ENCODE measurements around the gene SERPINA3. TPM values are rescaled to one million over a fixed set of nuclear protein-coding genes. Genes with fewer than 3 reads are reported as not detected.
A peak's percentile ranks its signal among the peaks of the same experiment; 100 is the strongest.

SERPINA3 gene
- total RNA-seq, 1 donor: 5.1 TPM

- no peak overlapping the region for H3K4me3 ChIP-seq (ENCODE audit: insufficient read depth, low read length)
- no peak overlapping the region for H3K4me2 ChIP-seq (ENCODE audit: insufficient read depth, low read length)
- no peak overlapping the region for H3K27ac ChIP-seq (ENCODE audit: low read depth, low read length)
- TF ChIP-seq CTCF (IDR thresholded peaks at IDR 0.05; ENCODE audit: extremely low read depth, low read depth, low read length): no peak
- H3K9me3 ChIP-seq (ENCODE audit: low read depth, low read length): no peaks in the 10 kb centered on the region
- H3K27me3 ChIP-seq (ENCODE audit: insufficient read depth, low read length): no peaks in the 10 kb centered on the region
- H2AFZ ChIP-seq (ENCODE audit: low read length): peak overlapping the region; percentile 35
- H3K4me1 ChIP-seq (ENCODE audit: insufficient read depth, low read length): peaks cover 10% of the 10 kb centered on the region
- H4K20me1 ChIP-seq (ENCODE audit: insufficient read depth, low read length): no peaks in the 10 kb centered on the region
- no peaks in the 10 kb centered on the region for H3K79me2 ChIP-seq (ENCODE audit: insufficient read depth, low read length)
- no peak for DNase-seq (ENCODE audit: insufficient read length, low spot score, missing footprints)
- H3K36me3 ChIP-seq (ENCODE audit: insufficient read depth, low read length): no peaks in the 10 kb centered on the region
These were observed 27.0 kb downstream of the SERPINA3 start for GRCh38 chr14:94638961-94639817.

GRCh38 chr14:94640721-94641631 lies 28.8 kb downstream of the SERPINA3 start:
- TF ChIP-seq CTCF (IDR thresholded peaks at IDR 0.05; ENCODE audit: extremely low read depth, low read depth, low read length): no peak
- Histone ChIP-seq H3K9me3 (ENCODE audit: low read depth, low read length) (no peaks in the 10 kb centered on the region), H2AFZ (ENCODE audit: low read length) (no peak overlapping the region), H4K20me1 (ENCODE audit: insufficient read depth, low read length) (no peaks in the 10 kb centered on the region), H3K4me2 (ENCODE audit: insufficient read depth, low read length) (no peak overlapping the region), H3K4me1 (ENCODE audit: insufficient read depth, low read length) (peaks cover 10% of the 10 kb centered on the region), H3K27ac (ENCODE audit: low read depth, low read length) (no peak overlapping the region), H3K27me3 (ENCODE audit: insufficient read depth, low read length) (no peaks in the 10 kb centered on the region), H3K36me3 (ENCODE audit: insufficient read depth, low read length) (no peaks in the 10 kb centered on the region), H3K79me2 (ENCODE audit: insufficient read depth, low read length) (no peaks in the 10 kb centered on the region), H3K4me3 (ENCODE audit: insufficient read depth, low read length) (no peak overlapping the region)
- no peak for DNase-seq (ENCODE audit: insufficient read length, low spot score, missing footprints)

GRCh38 chr14:94641632-94641955 lies 29.4 kb downstream of the SERPINA3 start:
- Histone ChIP-seq H2AFZ (ENCODE audit: low read length) (no peak overlapping the region), H3K9me3 (ENCODE audit: low read depth, low read length) (no peaks in the 10 kb centered on the region), H3K27me3 (ENCODE audit: insufficient read depth, low read length) (no peaks in the 10 kb centered on the region), H3K4me1 (ENCODE audit: insufficient read depth, low read length) (peaks cover 15% of the 10 kb centered on the region), H3K79me2 (ENCODE audit: insufficient read depth, low read length) (no peaks in the 10 kb centered on the region), H3K4me3 (ENCODE audit: insufficient read depth, low read length) (no peak overlapping the region), H3K27ac (ENCODE audit: low read depth, low read length) (no peak overlapping the region), H3K4me2 (ENCODE audit: insufficient read depth, low read length) (no peak overlapping the region), H4K20me1 (ENCODE audit: insufficient read depth, low read length) (no peaks in the 10 kb centered on the region), H3K36me3 (ENCODE audit: insufficient read depth, low read length) (no peaks in the 10 kb centered on the region)
- no peak for TF ChIP-seq CTCF (IDR thresholded peaks at IDR 0.05; ENCODE audit: extremely low read depth, low read depth, low read length)
- DNase-seq (ENCODE audit: insufficient read length, low spot score, missing footprints): no peak
